ENCODE measurements around the gene IQGAP1. TPM values are rescaled to one million over a fixed set of nuclear protein-coding genes. Genes with fewer than 3 reads are reported as not detected.

The IQGAP1 gene
- polyA plus RNA-seq, 3 donors: 140 to 276 (median 207) TPM

GRCh38 chr15:90407336-90407735 lies 19.3 kb downstream of the IQGAP1 start:
- Mint-ChIP-seq H3K9me3 (peaks cover 0 to 10% (median 4%) of the 10 kb centered on the region in 7 donors), H3K27me3 (ENCODE audit: low read depth in 3 of 3) (peaks cover 0 to 1% (median 1%) of the 10 kb centered on the region in 3 donors), H3K36me3 (peaks cover 34 to 48% of the 10 kb centered on the region in 2 donors), H3K4me3 (no peak overlapping the region), H3K4me1 (peaks cover 90% of the 10 kb centered on the region), H3K27ac (peak overlapping the region; percentile 35 to 99 (median 90))
- peak in 1 of 3 donors; percentile 40 for DNase-seq
- H3K9me3 ChIP-seq (replicated peaks in 1 of 2; ENCODE audit: control insufficient read depth in 1 of 2, insufficient read depth in 1 of 2, low read length in 2 of 2): no peaks in the 10 kb centered on the region
- H3K27me3 ChIP-seq (ENCODE audit: control insufficient read depth in 2 of 2, insufficient read depth in 2 of 2, low read length in 2 of 2): no peaks in the 10 kb centered on the region
- H3K4me2 ChIP-seq (replicated peaks; ENCODE audit: extremely low read depth, low read length, poor library complexity, severe bottlenecking): peak overlapping the region; percentile 38
- H2AFZ ChIP-seq (ENCODE audit: insufficient read depth, low read depth, low read length, poor library complexity, severe bottlenecking): no peak overlapping the region
- peaks cover 67% of the 10 kb centered on the region for H4K20me1 ChIP-seq (ENCODE audit: insufficient read depth, low read length)
- peaks cover 100% of the 10 kb centered on the region for H3K79me2 ChIP-seq (ENCODE audit: insufficient read depth, low read length)
- H3K27ac ChIP-seq (ENCODE audit: low read depth in 1 of 2, low read length in 2 of 2): peak overlapping the region in 1 of 2 donors; percentile 69
- peaks cover 0 to 8% of the 10 kb centered on the region in 2 donors for H3K36me3 ChIP-seq (replicated peaks in 1 of 2; ENCODE audit: control insufficient read depth in 1 of 2, insufficient read depth in 2 of 2, low read length in 2 of 2)
- no peak overlapping the region for H3K9ac ChIP-seq (ENCODE audit: insufficient read depth, low read length, poor library complexity, severe bottlenecking)
- TF ChIP-seq CTCF (IDR thresholded peaks at IDR 0.05): no peak
- intact Hi-C loops (cut with micrococcal nuclease): loop anchor here in 1 of 2 donors (10.0 kb wide), 1 partner anchor 167 kb away; no protein-coding TSS in a partner anchor
- H3K4me3 ChIP-seq (replicated peaks in 1 of 3; ENCODE audit: low read depth in 2 of 3, low read length in 3 of 3): no peak overlapping the region
- H3K4me1 ChIP-seq (ENCODE audit: control insufficient read depth in 1 of 2, insufficient read depth in 2 of 2, low read length in 2 of 2): peaks cover 75 to 88% of the 10 kb centered on the region in 2 donors
- WGBS (ENCODE audit: insufficient coverage): no CpG with 5 or more reads among the region's 3 CpGs

GRCh38 chr15:90407871-90408317 lies 19.9 kb downstream of the IQGAP1 start:
- no CpG with 5 or more reads among the region's 2 CpGs for WGBS (ENCODE audit: insufficient coverage)
- Histone ChIP-seq H3K4me3 (replicated peaks in 1 of 3; ENCODE audit: low read depth in 2 of 3, low read length in 3 of 3) (no peak overlapping the region), H2AFZ (ENCODE audit: insufficient read depth, low read depth, low read length, poor library complexity, severe bottlenecking) (no peak overlapping the region), H3K9me3 (replicated peaks in 1 of 2; ENCODE audit: control insufficient read depth in 1 of 2, insufficient read depth in 1 of 2, low read length in 2 of 2) (no peaks in the 10 kb centered on the region), H3K79me2 (ENCODE audit: insufficient read depth, low read length) (peaks cover 100% of the 10 kb centered on the region), H3K36me3 (replicated peaks in 1 of 2; ENCODE audit: control insufficient read depth in 1 of 2, insufficient read depth in 2 of 2, low read length in 2 of 2) (peaks cover 0 to 8% of the 10 kb centered on the region in 2 donors), H4K20me1 (ENCODE audit: insufficient read depth, low read length) (peaks cover 63% of the 10 kb centered on the region), H3K4me1 (ENCODE audit: control insufficient read depth in 1 of 2, insufficient read depth in 2 of 2, low read length in 2 of 2) (peaks cover 75 to 88% of the 10 kb centered on the region in 2 donors), H3K4me2 (replicated peaks; ENCODE audit: extremely low read depth, low read length, poor library complexity, severe bottlenecking) (peak overlapping the region; percentile 38), H3K27ac (ENCODE audit: low read depth in 1 of 2, low read length in 2 of 2) (peak overlapping the region in 1 of 2 donors; percentile 69), H3K9ac (ENCODE audit: insufficient read depth, low read length, poor library complexity, severe bottlenecking) (no peak overlapping the region), H3K27me3 (ENCODE audit: control insufficient read depth in 2 of 2, insufficient read depth in 2 of 2, low read length in 2 of 2) (no peaks in the 10 kb centered on the region)
- Mint-ChIP-seq H3K27me3 (ENCODE audit: low read depth in 3 of 3) (peaks cover 0 to 1% (median 1%) of the 10 kb centered on the region in 3 donors), H3K4me1 (peaks cover 90% of the 10 kb centered on the region), H3K9me3 (peaks cover 0 to 10% (median 4%) of the 10 kb centered on the region in 7 donors), H3K36me3 (peaks cover 31 to 48% of the 10 kb centered on the region in 2 donors), H3K4me3 (peak overlapping the region in 1 of 2 donors; percentile 31), H3K27ac (peak overlapping the region; percentile 28 to 99 (median 87))
- intact Hi-C loops (cut with micrococcal nuclease): loop anchor here in 1 of 2 donors (10.0 kb wide), 1 partner anchor 167 kb away; no protein-coding TSS in a partner anchor
- no peak for TF ChIP-seq CTCF (IDR thresholded peaks at IDR 0.05)
- peak in 2 of 3 donors; percentile 61 to 72 for DNase-seq
